Activated CD8-positive, alpha-beta T cell treated with anti-CD3 and anti-CD28 coated beads for 36 hours (primary cell): ENCODE measurements around the gene TRNT1. TPM values are rescaled to one million over a fixed set of nuclear protein-coding genes. Genes with fewer than 3 reads are reported as not detected.

ENCODE experiments used
- ATAC-seq: fragments of 200-7000 bp; cut with Tn5 transposase; one replicate; pipeline ENCODE4 v1.10.0; 2021; ENCODE audit warnings: mild to moderate bottlenecking, moderate library complexity
- CTCF ChIA-PET: fragments of 350-600 bp; sonication (Branson Sonifier 250); formaldehyde crosslinking; loops from one replicate; lab custom pipeline; 2021; ENCODE audit warnings: antibody characterized with exemption; lab: Charles Lee
- POLR2A ChIA-PET: fragments of 350-600 bp; sonication (Branson Sonifier 250); formaldehyde crosslinking; loops from one replicate; lab custom pipeline; 2021; ENCODE audit warnings: antibody characterized with exemption; lab: Charles Lee
- DNase-seq: peaks from one replicate; pipeline ENCODE4 v3.0.0-alpha.2; 2020
- H3K27ac Mint-ChIP-seq: one replicate; pipeline ENCODE4 v1.8.0; 2021; ENCODE audit warnings: mild to moderate bottlenecking, mixed read lengths
- H3K27me3 Mint-ChIP-seq: one replicate; pipeline ENCODE4 v1.8.0; 2021; ENCODE audit warnings: mixed read lengths
- H3K36me3 Mint-ChIP-seq: one replicate; pipeline ENCODE4 v1.8.0; 2021; ENCODE audit warnings: low read depth, mixed read lengths
- H3K4me1 Mint-ChIP-seq: one replicate; pipeline ENCODE4 v1.8.0; 2021; ENCODE audit warnings: low read depth, mixed read lengths
- H3K4me3 Mint-ChIP-seq: one replicate; pipeline ENCODE4 v1.8.0; 2021; ENCODE audit warnings: mild to moderate bottlenecking, moderate library complexity, mixed read lengths
- H3K9me3 Mint-ChIP-seq: one replicate; pipeline ENCODE4 v1.8.0; 2021; ENCODE audit warnings: mixed read lengths
- intact Hi-C: fragments of 100-400 bp; cut with micrococcal nuclease; formaldehyde crosslinking; loops from one replicate; pipeline ENCODE4 v1.10.0; 2022
- total RNA-seq, 2 experiments: library from RNA; stranded (reverse); gene quantifications; one replicate each; pipeline ENCODE4 v1.2.3, GENCODE V29; 2021
- TF ChIP-seq, protein P1 (sequence below): fragments of 200-600 bp; IDR thresholded peaks from one replicate; pipeline ENCODE4 v1.8.0; 2022; ENCODE audit warnings: antibody characterized with exemption, mild to moderate bottlenecking

Gene TRNT1
- total RNA-seq, 2 experiments from 2014 or later: 44.9 to 45.8 TPM

DNA sequence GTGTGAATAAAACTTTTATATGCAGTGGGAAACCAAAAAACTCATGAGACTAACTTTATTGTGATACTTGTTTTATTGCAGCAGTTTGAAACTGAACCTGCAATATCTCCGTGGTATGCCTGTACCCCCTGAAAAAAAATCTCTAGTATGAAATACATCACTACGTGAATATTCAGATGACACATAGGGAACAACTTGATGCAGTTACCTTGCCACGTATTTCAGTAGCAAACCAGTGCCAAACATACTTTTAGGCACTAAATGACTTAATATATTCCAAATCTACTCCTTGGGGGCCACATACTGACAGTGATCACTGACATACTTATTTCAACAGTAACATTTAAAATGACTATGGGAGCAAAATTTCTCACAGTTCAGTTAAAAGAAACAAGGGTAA, 38.9 kb downstream of the TRNT1 start:
- peaks cover 47% of the 10 kb centered on the region for H3K4me1 Mint-ChIP-seq
- H3K36me3 Mint-ChIP-seq: peaks cover 44% of the 10 kb centered on the region
- no peak overlapping the region for H3K4me3 Mint-ChIP-seq
- ChIA-PET CTCF (no interaction called here), POLR2A (no interaction called here)
- no peaks in the 10 kb centered on the region for H3K9me3 Mint-ChIP-seq
- TF ChIP-seq, protein P1, sequence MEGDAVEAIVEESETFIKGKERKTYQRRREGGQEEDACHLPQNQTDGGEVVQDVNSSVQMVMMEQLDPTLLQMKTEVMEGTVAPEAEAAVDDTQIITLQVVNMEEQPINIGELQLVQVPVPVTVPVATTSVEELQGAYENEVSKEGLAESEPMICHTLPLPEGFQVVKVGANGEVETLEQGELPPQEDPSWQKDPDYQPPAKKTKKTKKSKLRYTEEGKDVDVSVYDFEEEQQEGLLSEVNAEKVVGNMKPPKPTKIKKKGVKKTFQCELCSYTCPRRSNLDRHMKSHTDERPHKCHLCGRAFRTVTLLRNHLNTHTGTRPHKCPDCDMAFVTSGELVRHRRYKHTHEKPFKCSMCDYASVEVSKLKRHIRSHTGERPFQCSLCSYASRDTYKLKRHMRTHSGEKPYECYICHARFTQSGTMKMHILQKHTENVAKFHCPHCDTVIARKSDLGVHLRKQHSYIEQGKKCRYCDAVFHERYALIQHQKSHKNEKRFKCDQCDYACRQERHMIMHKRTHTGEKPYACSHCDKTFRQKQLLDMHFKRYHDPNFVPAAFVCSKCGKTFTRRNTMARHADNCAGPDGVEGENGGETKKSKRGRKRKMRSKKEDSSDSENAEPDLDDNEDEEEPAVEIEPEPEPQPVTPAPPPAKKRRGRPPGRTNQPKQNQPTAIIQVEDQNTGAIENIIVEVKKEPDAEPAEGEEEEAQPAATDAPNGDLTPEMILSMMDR: no peak
- H3K27ac Mint-ChIP-seq: peak overlapping the region; percentile 52
- no peak for DNase-seq
- no peaks in the 10 kb centered on the region for H3K27me3 Mint-ChIP-seq
- intact Hi-C loops: loop anchor here (10.0 kb wide), 1 partner anchor 1529 kb away; no protein-coding TSS in a partner anchor
- peak; percentile 47 for ATAC-seq

- intact Hi-C loops: no loop called here
- Mint-ChIP-seq H3K9me3 (no peaks in the 10 kb centered on the region), H3K4me1 (peaks cover 58% of the 10 kb centered on the region), H3K4me3 (no peak overlapping the region), H3K27me3 (no peaks in the 10 kb centered on the region), H3K36me3 (peaks cover 47% of the 10 kb centered on the region), H3K27ac (peak overlapping the region; percentile 88)
- ChIA-PET POLR2A (no interaction called here), CTCF (interaction anchor here (0.7 to 4.4 kb wide), 11 partner anchors 9 to 249 kb away, joined by 3 to 29 read pairs (median 3); no protein-coding TSS in a partner anchor)
- DNase-seq (no peak), ATAC-seq (no peak)
- TF ChIP-seq, protein P1: peak; percentile 63
Measured at GRCh38 chr3:3170998-3171397, 44.3 kb downstream of the TRNT1 start.

GRCh38 chr3:3172627-3173026, 45.9 kb downstream of the TRNT1 start:
- H3K4me1 Mint-ChIP-seq: peaks cover 65% of the 10 kb centered on the region
- peak overlapping the region; percentile 88 for H3K27ac Mint-ChIP-seq
- ATAC-seq (no peak), DNase-seq (no peak)
- H3K36me3 Mint-ChIP-seq: peaks cover 40% of the 10 kb centered on the region
- ChIA-PET POLR2A (interaction anchor here (0.8 to 1.8 kb wide), 3 partner anchors 20 to 45 kb away, joined by 3 to 6 read pairs (median 3); no protein-coding TSS in a partner anchor), CTCF (interaction anchor here (0.6 to 4.4 kb wide), 10 partner anchors 9 to 407 kb away, joined by 3 to 29 read pairs (median 4); no protein-coding TSS in a partner anchor)
- peak overlapping the region; percentile 64 for H3K4me3 Mint-ChIP-seq
- no peaks in the 10 kb centered on the region for H3K27me3 Mint-ChIP-seq
- intact Hi-C loops: no loop called here
- TF ChIP-seq, protein P1: no peak
- no peaks in the 10 kb centered on the region for H3K9me3 Mint-ChIP-seq

DNA sequence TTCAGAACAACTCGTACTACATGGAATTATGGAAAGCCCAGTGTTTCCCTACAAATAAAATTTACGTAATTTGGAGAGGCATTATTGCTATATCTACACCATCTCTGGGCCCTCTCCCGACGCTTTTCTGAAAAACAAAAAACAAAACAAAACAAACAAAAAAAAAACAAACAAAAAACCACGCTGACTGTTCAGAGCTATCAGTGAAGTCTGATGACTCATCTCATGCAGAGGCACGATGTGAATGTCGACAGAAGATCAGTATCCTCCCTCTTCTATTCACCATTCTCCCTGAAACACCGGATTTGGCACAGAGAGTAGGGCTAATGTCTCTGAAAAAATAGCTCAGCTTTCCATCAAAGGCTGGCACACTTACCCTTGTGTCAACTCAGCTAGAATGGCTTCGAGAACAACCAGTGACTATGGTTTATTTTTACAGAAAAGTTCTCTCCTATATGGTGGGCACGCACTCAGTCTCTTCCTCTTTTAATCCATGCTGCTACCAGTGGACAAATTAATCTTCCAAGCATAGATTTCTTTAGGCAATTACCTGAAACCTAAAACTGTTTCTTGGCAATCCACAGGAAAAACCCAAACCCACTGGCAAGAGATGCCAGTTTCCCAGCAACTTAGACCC, 51.2 kb downstream of the TRNT1 start:
- intact Hi-C loops: no loop called here
- Mint-ChIP-seq H3K9me3 (no peaks in the 10 kb centered on the region), H3K4me1 (peaks cover 49% of the 10 kb centered on the region), H3K4me3 (peak overlapping the region; percentile 85), H3K27ac (peak overlapping the region; percentile 89), H3K27me3 (no peaks in the 10 kb centered on the region), H3K36me3 (peaks cover 18% of the 10 kb centered on the region)
- POLR2A ChIA-PET: interaction anchor here (0.8 to 1.3 kb wide), 3 partner anchors 48 to 1127 kb away, joined by 3 to 4 read pairs (median 3); partner anchors contain the start of gene LRRN1
- CTCF ChIA-PET: interaction anchor here (1.2 to 1.6 kb wide), 3 partner anchors 9 to 24 kb away, joined by 3 to 5 read pairs (median 4); no protein-coding TSS in a partner anchor
- no peak for ATAC-seq
- TF ChIP-seq, protein P1: no peak
- no peak for DNase-seq
